K562 (cell line): ENCODE measurements around the gene CUL2.

ENCODE experiments used
- MAZ ChIP-seq, 2 experiments: fragments of 450-650 bp in 1 of 2; sonication (generic) in 1 of 2; formaldehyde crosslinking; IDR thresholded peaks in 1 of 2; conservative IDR thresholded peaks in 1 of 2; 2 replicates each; pipeline versions ENCODE4 v1.4.0 to v1.5.0; 2020; ENCODE audit warnings: mild to moderate bottlenecking in 1 of 2, missing genetic modification reagents in 1 of 2
- TF ChIP-seq, protein P1 (sequence below), 3 experiments: IDR thresholded peaks in 2 of 3; conservative IDR thresholded peaks in 1 of 3; 2 replicates each; pipeline ENCODE4 v1.5.1; 2011 to 2012; ENCODE audit warnings: low read length in 3 of 3, mild to moderate bottlenecking in 3 of 3, control low read depth in 2 of 3, improper control_type of control experiment in 1 of 3, inconsistent platforms in 1 of 3, low read depth in 1 of 3, mixed read lengths in 1 of 3, moderate library complexity in 1 of 3; ENCODE audit not compliant: insufficient read depth in 2 of 3

DNA sequence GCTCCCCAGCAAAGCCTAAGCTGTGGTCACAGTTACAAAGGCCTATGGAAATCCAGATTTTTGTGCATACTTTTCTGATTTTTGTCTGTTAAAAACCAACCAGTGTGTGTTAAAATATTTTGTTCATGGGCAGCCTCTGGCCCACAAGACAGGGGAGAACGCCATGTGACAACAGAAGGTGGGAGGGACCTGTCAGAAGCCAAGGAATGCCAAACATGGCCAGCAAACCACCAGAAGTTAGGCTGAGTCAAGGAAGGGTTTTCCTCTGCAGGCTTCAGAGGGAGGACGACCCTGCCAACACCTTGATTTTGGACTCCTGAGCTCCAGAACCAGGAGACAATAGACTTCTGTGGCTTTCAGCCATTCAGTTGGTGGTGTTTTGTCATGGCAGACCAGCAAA lies 127.3 kb downstream of the CUL2 start:
- TF ChIP-seq MAZ (CRISPR knock-in tag; conservative IDR thresholded peaks at IDR 0.05 in 1 of 2, IDR thresholded peaks at IDR 0.05 in 1 of 2) = no peak
- TF ChIP-seq, protein P1, sequence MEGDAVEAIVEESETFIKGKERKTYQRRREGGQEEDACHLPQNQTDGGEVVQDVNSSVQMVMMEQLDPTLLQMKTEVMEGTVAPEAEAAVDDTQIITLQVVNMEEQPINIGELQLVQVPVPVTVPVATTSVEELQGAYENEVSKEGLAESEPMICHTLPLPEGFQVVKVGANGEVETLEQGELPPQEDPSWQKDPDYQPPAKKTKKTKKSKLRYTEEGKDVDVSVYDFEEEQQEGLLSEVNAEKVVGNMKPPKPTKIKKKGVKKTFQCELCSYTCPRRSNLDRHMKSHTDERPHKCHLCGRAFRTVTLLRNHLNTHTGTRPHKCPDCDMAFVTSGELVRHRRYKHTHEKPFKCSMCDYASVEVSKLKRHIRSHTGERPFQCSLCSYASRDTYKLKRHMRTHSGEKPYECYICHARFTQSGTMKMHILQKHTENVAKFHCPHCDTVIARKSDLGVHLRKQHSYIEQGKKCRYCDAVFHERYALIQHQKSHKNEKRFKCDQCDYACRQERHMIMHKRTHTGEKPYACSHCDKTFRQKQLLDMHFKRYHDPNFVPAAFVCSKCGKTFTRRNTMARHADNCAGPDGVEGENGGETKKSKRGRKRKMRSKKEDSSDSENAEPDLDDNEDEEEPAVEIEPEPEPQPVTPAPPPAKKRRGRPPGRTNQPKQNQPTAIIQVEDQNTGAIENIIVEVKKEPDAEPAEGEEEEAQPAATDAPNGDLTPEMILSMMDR (IDR thresholded peaks at IDR 0.05 in 2 of 3, conservative IDR thresholded peaks at IDR 0.05 in 1 of 3; ENCODE audit: insufficient read depth in 2 of 3, low read depth in 1 of 3, low read length in 3 of 3) = no peak
